22Rv1 (cell line): Measurements from ENCODE around the gene MRO.

Source experiments
- CTCF ChIP-seq: fragments of 450-650 bp; IDR thresholded peaks from 2 replicates; pipeline ENCODE4 v1.5.1; 2017; ENCODE audit warnings: mild to moderate bottlenecking
- ZFX ChIP-seq: fragments of 450-650 bp; IDR thresholded peaks from 2 replicates; pipeline ENCODE4 v1.6.1; 2017; ENCODE audit warnings: antibody characterized with exemption, borderline replicate concordance

DNA sequence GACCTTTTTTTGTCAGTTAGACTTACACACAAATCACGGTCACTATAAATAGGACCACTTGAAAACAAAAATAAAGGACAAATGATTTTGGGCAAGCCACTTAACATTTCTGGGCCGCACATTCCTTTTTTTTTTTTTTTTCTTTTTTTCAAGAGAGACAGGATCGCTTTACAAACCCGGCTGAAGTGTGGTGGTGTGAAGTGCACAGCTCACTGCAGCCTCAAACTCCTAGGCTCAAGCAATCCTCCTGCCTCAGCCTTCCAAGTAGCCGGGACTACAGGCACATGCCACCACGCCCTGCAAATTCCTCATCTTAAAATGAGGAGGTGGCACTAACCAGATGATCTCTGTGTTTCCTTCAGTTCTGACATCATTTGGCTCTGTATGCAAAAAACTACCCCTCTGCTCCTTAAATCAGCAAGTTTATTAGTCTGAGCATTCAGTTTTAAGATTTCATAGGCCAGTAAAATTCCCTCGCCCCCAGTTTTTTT is 28.3 kb upstream of the MRO start:
- TF ChIP-seq CTCF = no peak
- no peak for TF ChIP-seq ZFX
